Endothelial cell of umbilical vein (primary cell): ENCODE results near the gene CARD11. TPM values are rescaled to one million over a fixed set of nuclear protein-coding genes. Genes with fewer than 3 reads are reported as not detected.

Experiments
- BruUV-seq: library from RNA; stranded (reverse); fragments of 400-500 nt; replicated peaks from 2 replicates; lab custom pipeline; 2021; lab: Mats Ljungman, UMichigan
- CTCF ChIA-PET: fragments of 300-600, 350-600 bp; sonication (Branson Sonifier 250); formaldehyde crosslinking; loops from one replicate; lab custom pipeline; 2021; ENCODE audit warnings: antibody characterized with exemption, inconsistent platforms; lab: Charles Lee
- POLR2A ChIA-PET: fragments of 300-600, 350-600 bp; sonication (Branson Sonifier 250); formaldehyde crosslinking; loops from one replicate; lab custom pipeline; 2021; ENCODE audit warnings: antibody characterized with exemption, inconsistent platforms; lab: Charles Lee
- DNase-seq: peaks from one replicate; pipeline ENCODE4 v3.0.0-alpha.2; 2011; ENCODE audit warnings: low read depth, low spot score
- FAIRE-seq: peaks from 2 replicates; lab custom pipeline; 2011; peaks lifted over from hg19 to GRCh38; lab: Jason Lieb, UNC
- H2AFZ ChIP-seq: 2 replicates; pipeline ENCODE4 v1.6.0; 2012; ENCODE audit warnings: low read depth, low read length, control low read depth, inconsistent platforms
- H3K27ac ChIP-seq: 2 replicates; pipeline ENCODE4 v1.5.1; 2011; ENCODE audit warnings: low read depth, mild to moderate bottlenecking, control low read depth, low read length, moderate library complexity; ENCODE audit not compliant: insufficient read depth
- H3K27me3 ChIP-seq, 2 experiments: 2 replicates each; pipeline versions ENCODE4 v1.6.0 to v1.6.1; 2011; ENCODE audit warnings: low read length in 2 of 2, mixed read lengths in 1 of 2; ENCODE audit not compliant: control insufficient read depth in 2 of 2, insufficient read depth in 2 of 2
- H3K36me3 ChIP-seq, 2 experiments: 2 replicates in 1 of 2; 3 replicates in 1 of 2; pipeline ENCODE4 v1.5.1; 2011; ENCODE audit warnings: low read length in 2 of 2, mild to moderate bottlenecking in 1 of 2, moderate library complexity in 1 of 2; ENCODE audit not compliant: control insufficient read depth in 2 of 2, insufficient read depth in 2 of 2; ENCODE audit errors: extremely low read depth in 1 of 2
- H3K4me1 ChIP-seq: 3 replicates; pipeline ENCODE4 v1.5.1; 2011; ENCODE audit warnings: mild to moderate bottlenecking, low read length; ENCODE audit not compliant: control insufficient read depth, insufficient read depth; ENCODE audit errors: extremely low read depth
- H3K4me2 ChIP-seq: 2 replicates; pipeline ENCODE4 v1.6.1; 2011; ENCODE audit warnings: low read length, control low read depth, mixed read lengths; ENCODE audit not compliant: insufficient read depth
- H3K4me3 ChIP-seq, 3 experiments: fragments of 200-600 bp in 1 of 3; sonication (generic), shearing (Covaris generic) in 1 of 3; replicated peaks in 1 of 3; 2 replicates each; pipeline ENCODE4 v1.5.1; 2011 to 2016; ENCODE audit warnings: control low read depth in 3 of 3, low read length in 3 of 3, mild to moderate bottlenecking in 2 of 3, inconsistent platforms in 1 of 3, low read depth in 1 of 3, moderate library complexity in 1 of 3; ENCODE audit not compliant: insufficient read depth in 1 of 3
- H3K79me2 ChIP-seq: 2 replicates; pipeline ENCODE4 v1.6.0; 2012; ENCODE audit warnings: low read length, inconsistent platforms; ENCODE audit not compliant: control insufficient read depth, insufficient read depth
- H3K9ac ChIP-seq: replicated peaks from 2 replicates; pipeline ENCODE3; 2011; ENCODE audit warnings: low read length, control low read depth; ENCODE audit not compliant: insufficient read depth; ENCODE audit errors: extremely low read depth
- H3K9me1 ChIP-seq: replicated peaks from 3 replicates; pipeline ENCODE4 v1.6.0; 2011; ENCODE audit warnings: mild to moderate bottlenecking, low read length; ENCODE audit not compliant: control insufficient read depth, insufficient read depth; ENCODE audit errors: extremely low read depth
- H3K9me3 ChIP-seq: replicated peaks from 2 replicates; pipeline ENCODE4 v1.5.1; 2012; ENCODE audit warnings: low read length, inconsistent platforms; ENCODE audit not compliant: control insufficient read depth, insufficient read depth
- H4K20me1 ChIP-seq: replicated peaks from 2 replicates; pipeline ENCODE3; 2011; ENCODE audit warnings: mild to moderate bottlenecking, low read length; ENCODE audit not compliant: control insufficient read depth, insufficient read depth; ENCODE audit errors: extremely low read depth
- CTCF ChIP-seq, 2 donors: IDR thresholded peaks; 1 replicate in 1 of 2; 2 replicates in 1 of 2; pipeline ENCODE4 v1.5.1; 2011; ENCODE audit warnings: low read length in 2 of 2, mild to moderate bottlenecking in 2 of 2, moderate library complexity in 2 of 2, control low read depth in 1 of 2, inconsistent platforms in 1 of 2, low read depth in 1 of 2; ENCODE audit not compliant: insufficient read depth in 1 of 2; ENCODE audit errors: extremely low read depth in 1 of 2
- EZH2 ChIP-seq: IDR thresholded peaks from 2 replicates; pipeline ENCODE4 v1.6.1; 2012; ENCODE audit warnings: borderline replicate concordance, low read depth, mild to moderate bottlenecking, moderate library complexity, low read length, inconsistent platforms; ENCODE audit not compliant: severe bottlenecking
- FOS ChIP-seq: IDR thresholded peaks from 2 replicates; pipeline ENCODE4 v1.6.1; 2011; ENCODE audit warnings: mild to moderate bottlenecking, low read length, moderate library complexity, borderline replicate concordance; ENCODE audit not compliant: insufficient read depth
- GATA2 ChIP-seq: IDR thresholded peaks from 2 replicates; pipeline ENCODE4 v1.7.0; 2011; ENCODE audit warnings: low read depth, mild to moderate bottlenecking, moderate library complexity, mixed read lengths, low read length; ENCODE audit not compliant: insufficient read length, insufficient read depth
- JUN ChIP-seq: IDR thresholded peaks from 2 replicates; pipeline ENCODE4 v1.6.1; 2011; ENCODE audit warnings: borderline replicate concordance, low read depth; ENCODE audit not compliant: insufficient read length, insufficient read depth
- MAX ChIP-seq: IDR thresholded peaks from 2 replicates; pipeline ENCODE4 v1.6.1; 2011; ENCODE audit not compliant: insufficient read depth, insufficient read length
- MYC ChIP-seq: IDR thresholded peaks from one replicate; pipeline ENCODE4 v1.6.1; 2011; ENCODE audit warnings: mild to moderate bottlenecking, low read depth, low read length
- POLR2A ChIP-seq: IDR thresholded peaks from 2 replicates; pipeline ENCODE4 v1.6.1; 2012; ENCODE audit warnings: low read depth, mild to moderate bottlenecking, control low read depth, low read length
- POLR2AphosphoS5 ChIP-seq: IDR thresholded peaks from 2 replicates; pipeline ENCODE4 v1.6.1; 2012; ENCODE audit warnings: low read depth, mild to moderate bottlenecking, control low read depth, low read length, moderate library complexity; ENCODE audit not compliant: insufficient read depth
- dilution Hi-C: fragments of 300-500 bp; cut with MboI; formaldehyde crosslinking; loops from one replicate; pipeline ENCODE4 v1.15.0; 2019; ENCODE audit warnings: low sequenced_read_pairs; ENCODE audit not compliant: extremely low pct_ligation_motif_present
- intact Hi-C: fragments of 100-400 bp; cut with micrococcal nuclease; formaldehyde crosslinking; loops from one replicate; pipeline ENCODE4 v1.10.0; 2022
- polyA plus RNA-seq, 4 experiments: library from polyadenylated mRNA; depleted of rRNA in 3 of 4; stranded (reverse) in 3 of 4; unstranded in 1 of 4; fragments of >200 nt; gene quantifications; 2 replicates each; pipeline versions ENCODE4 v1.2.1 to v1.2.3, GENCODE V29; 2011 to 2012; ENCODE audit warnings: missing spikeins in 1 of 4
- total RNA-seq: library from RNA; stranded (reverse); gene quantifications from 2 replicates; pipeline ENCODE4 v1.2.3, GENCODE V29; 2021

Gene CARD11
- total and polyA plus RNA-seq, 2 donors (not counting 3 experiments of a cell fraction or from before 2014, with no cell fraction given) = 20.4 to 41.8 TPM

- Histone ChIP-seq H3K36me3 (no peaks in the 10 kb centered on the region), H3K4me2 (no peak overlapping the region), H3K9me1 (no peaks in the 10 kb centered on the region), H3K4me3 (no peak overlapping the region), H3K9me3 (no peaks in the 10 kb centered on the region), H3K27ac (no peak overlapping the region), H3K79me2 (no peaks in the 10 kb centered on the region), H3K9ac (no peak overlapping the region), H2AFZ (no peak overlapping the region), H3K27me3 (no peaks in the 10 kb centered on the region), H3K4me1 (no peaks in the 10 kb centered on the region), H4K20me1 (no peaks in the 10 kb centered on the region)
- no peak for FAIRE-seq
- CTCF ChIA-PET = interaction anchor here (0.9 kb wide), 1 partner anchor 15 kb away, joined by 3 read pairs; no protein-coding TSS in a partner anchor
- BruUV-seq = no TSS peak
- POLR2A ChIA-PET = no interaction called here
- no peak for DNase-seq
- dilution Hi-C loops = no loop called here
- intact Hi-C loops = no loop called here
- TF ChIP-seq GATA2 = no peak
- TF ChIP-seq MYC = no peak
- TF ChIP-seq POLR2A = no peak
- no peak for TF ChIP-seq CTCF (IDR thresholded peaks at IDR 0.05; ENCODE audit: extremely low read depth in 1 of 2, insufficient read depth in 1 of 2, low read depth in 1 of 2, low read length in 2 of 2)
- no peak for TF ChIP-seq JUN
- TF ChIP-seq EZH2 = no peak
- no peak for TF ChIP-seq MAX
- TF ChIP-seq POLR2AphosphoS5 = no peak
- no peak for TF ChIP-seq FOS
Observed at GRCh38 chr7:2923291-2923781, 120.3 kb downstream of the CARD11 start.
